RWPE1 (cell line): ENCODE measurements around the gene RABGAP1.

Source experiments
- CTCF ChIA-PET: fragments of 350-600 bp; sonication (Branson Sonifier 250); formaldehyde crosslinking; extraction: SDS; loops from one replicate; lab custom pipeline; 2021; lab: Yijun Ruan, JAX
- POLR2A ChIA-PET: fragments of 400-600 bp; formaldehyde crosslinking; extraction: SDS; loops from one replicate; lab custom pipeline; 2020; ENCODE audit warnings: antibody characterized with exemption; ENCODE audit not compliant: low non-redundant PET; lab: Yijun Ruan, JAX
- DNase-seq: peaks from one replicate; pipeline ENCODE4 v3.0.0; 2012; ENCODE audit warnings: low spot score
- H3K27ac ChIP-seq: fragments of 450-650 bp; 2 replicates; pipeline ENCODE4 v1.5.1; 2017
- TF ChIP-seq, protein P1 (sequence below): fragments of 450-650 bp; conservative IDR thresholded peaks from 2 replicates; pipeline ENCODE4 v1.5.1; 2017; ENCODE audit warnings: low read depth, mild to moderate bottlenecking

RABGAP1 gene

DNA sequence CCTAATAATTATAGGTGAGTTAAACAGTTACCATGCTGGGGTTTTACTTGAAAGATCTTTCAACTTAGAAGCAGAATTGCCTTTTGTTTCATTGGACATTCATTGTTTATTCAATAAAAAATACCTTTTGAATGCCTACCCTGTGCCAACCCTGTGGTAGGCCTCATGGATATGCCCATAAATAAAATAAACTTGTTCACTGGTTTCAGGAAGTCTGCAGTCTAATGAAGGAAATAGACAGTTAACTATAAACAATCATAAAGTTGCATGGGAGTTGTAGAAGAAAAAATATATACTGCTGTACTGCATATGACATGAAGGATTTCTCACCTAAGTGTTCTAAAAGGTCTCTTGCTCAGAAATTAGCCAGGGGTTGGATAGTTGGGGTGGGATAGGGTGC, 87.3 kb downstream of the RABGAP1 start:
- POLR2A ChIA-PET: no interaction called here
- TF ChIP-seq, protein P1, sequence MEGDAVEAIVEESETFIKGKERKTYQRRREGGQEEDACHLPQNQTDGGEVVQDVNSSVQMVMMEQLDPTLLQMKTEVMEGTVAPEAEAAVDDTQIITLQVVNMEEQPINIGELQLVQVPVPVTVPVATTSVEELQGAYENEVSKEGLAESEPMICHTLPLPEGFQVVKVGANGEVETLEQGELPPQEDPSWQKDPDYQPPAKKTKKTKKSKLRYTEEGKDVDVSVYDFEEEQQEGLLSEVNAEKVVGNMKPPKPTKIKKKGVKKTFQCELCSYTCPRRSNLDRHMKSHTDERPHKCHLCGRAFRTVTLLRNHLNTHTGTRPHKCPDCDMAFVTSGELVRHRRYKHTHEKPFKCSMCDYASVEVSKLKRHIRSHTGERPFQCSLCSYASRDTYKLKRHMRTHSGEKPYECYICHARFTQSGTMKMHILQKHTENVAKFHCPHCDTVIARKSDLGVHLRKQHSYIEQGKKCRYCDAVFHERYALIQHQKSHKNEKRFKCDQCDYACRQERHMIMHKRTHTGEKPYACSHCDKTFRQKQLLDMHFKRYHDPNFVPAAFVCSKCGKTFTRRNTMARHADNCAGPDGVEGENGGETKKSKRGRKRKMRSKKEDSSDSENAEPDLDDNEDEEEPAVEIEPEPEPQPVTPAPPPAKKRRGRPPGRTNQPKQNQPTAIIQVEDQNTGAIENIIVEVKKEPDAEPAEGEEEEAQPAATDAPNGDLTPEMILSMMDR: no peak
- no peak for DNase-seq
- H3K27ac ChIP-seq: no peak overlapping the region
- CTCF ChIA-PET: no interaction called here

DNA sequence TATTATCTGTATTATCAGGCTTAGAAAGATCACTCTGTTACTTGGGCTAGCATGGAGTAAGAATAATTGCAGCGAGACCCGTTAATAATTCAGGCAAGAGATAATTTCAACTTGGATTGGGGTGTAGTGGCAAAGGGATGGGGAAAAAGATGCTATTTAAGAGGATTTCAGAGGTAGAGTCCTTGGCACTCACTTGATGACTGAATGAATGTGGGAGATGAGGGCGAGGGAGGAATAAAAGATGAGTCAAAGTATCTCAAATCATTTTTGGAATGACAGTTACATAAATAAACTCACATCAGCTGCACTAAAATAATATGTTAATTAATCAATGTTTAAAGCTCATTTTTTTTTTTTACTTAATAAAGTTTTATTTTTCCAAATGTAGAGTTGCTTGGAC, 88.2 kb downstream of the RABGAP1 start:
- POLR2A ChIA-PET: no interaction called here
- CTCF ChIA-PET: interaction anchor here (0.6 kb wide), 1 partner anchor 924 kb away, joined by 3 read pairs; no protein-coding TSS in a partner anchor
- H3K27ac ChIP-seq: no peak overlapping the region

DNA sequence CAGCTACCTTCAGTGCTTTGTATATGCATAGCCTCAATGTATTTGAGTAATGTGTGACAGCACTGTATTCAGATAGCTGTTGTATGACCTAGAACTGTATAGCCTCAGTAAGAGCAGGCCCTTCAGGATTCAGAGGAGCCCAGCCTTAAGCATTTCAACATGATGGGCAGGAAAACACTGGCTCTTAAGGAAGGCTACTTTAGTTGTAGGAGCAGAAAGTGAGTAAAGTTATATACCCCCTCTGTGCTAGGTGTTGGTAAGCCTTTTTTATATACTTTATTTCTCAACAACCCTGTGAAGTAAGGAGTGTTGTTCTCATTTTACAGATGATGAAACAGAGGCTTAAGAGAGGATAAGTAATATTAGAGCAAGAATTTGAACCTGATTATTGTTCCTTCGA, 91.1 kb downstream of the RABGAP1 start:
- ChIA-PET CTCF (interaction anchor here (0.6 kb wide), 1 partner anchor 781 kb away, joined by 3 read pairs; no protein-coding TSS in a partner anchor), POLR2A (no interaction called here)
- H3K27ac ChIP-seq: no peak overlapping the region
- TF ChIP-seq, protein P1: no peak
- DNase-seq: no peak

More for the DNA sequence above, 88.2 kb downstream of the RABGAP1 start:
- DNase-seq: no peak
- TF ChIP-seq, protein P1: no peak

DNA sequence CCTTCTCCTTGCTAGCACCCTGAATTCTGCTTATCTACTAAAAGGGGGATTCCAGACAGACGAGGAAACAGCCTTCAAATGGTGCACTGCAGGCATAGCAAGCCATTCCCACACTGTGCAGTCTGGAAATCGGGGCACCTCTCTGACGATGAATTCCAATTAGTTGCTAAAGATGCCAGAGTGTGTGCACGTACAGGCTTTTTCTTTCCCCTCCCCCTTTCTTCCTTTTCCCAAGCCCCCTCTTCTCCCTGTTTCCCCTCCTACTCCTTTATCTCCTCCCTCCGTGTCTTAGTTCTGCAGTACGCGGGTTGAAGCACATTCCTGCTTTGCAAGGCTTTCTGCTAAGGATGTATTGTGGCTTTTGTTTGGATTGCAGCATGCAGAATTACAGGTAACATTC, 92.5 kb downstream of the RABGAP1 start, which contains the start of gene GPR21:
GPR21 (plus strand) TSS at position 316 of the 400 bp plus-strand sequence. CDS start 900 bp downstream, outside the sequence.
- ChIA-PET POLR2A (no interaction called here), CTCF (no interaction called here)
- TF ChIP-seq, protein P1: no peak

DNA sequence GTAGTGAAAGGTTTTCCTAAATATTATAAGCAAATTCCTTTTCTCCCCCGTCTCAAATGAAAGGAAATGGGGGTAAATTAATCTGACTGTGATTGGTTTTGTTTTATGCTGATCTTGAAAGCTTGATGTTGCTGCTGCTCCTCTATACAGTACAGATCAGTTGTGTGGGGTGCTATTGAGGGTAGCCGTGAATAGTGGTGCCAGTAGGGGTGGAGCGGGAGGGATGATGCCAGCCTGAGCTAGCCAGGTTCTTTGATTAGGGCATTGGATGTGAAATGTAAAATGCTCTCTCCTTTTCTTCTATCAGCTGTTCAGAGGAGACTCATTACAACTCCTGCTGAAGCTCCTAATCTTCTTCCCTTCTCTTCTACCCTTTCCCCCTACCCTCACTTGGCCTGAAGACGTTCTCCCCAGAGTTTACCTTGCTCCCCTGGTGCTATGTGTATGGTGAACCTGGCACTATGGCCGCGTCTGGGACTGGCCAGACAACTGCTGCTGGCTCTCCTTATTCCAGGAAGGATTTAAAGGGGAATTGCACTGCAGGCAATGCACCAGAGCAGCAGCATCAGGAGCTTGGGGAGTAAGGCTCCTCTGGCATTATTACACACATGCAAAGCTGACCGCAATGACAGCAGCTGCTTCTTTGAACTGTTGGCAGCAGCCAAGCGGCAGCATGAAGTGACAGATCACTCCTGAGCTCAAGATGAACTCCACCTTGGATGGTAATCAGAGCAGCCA, 93.2 kb downstream of the RABGAP1 start:
- ChIA-PET POLR2A (no interaction called here), CTCF (interaction anchor here (0.6 kb wide), 2 partner anchors 40 to 673 kb away, joined by 3 to 4 read pairs; no protein-coding TSS in a partner anchor)
- no peak for DNase-seq
- H3K27ac ChIP-seq: no peak overlapping the region
- TF ChIP-seq, protein P1: no peak

More for the DNA sequence above, 92.5 kb downstream of the RABGAP1 start, which contains the start of gene GPR21:
- no peak within 1 kb of the TSS for H3K27ac ChIP-seq
- DNase-seq: no peak

DNA sequence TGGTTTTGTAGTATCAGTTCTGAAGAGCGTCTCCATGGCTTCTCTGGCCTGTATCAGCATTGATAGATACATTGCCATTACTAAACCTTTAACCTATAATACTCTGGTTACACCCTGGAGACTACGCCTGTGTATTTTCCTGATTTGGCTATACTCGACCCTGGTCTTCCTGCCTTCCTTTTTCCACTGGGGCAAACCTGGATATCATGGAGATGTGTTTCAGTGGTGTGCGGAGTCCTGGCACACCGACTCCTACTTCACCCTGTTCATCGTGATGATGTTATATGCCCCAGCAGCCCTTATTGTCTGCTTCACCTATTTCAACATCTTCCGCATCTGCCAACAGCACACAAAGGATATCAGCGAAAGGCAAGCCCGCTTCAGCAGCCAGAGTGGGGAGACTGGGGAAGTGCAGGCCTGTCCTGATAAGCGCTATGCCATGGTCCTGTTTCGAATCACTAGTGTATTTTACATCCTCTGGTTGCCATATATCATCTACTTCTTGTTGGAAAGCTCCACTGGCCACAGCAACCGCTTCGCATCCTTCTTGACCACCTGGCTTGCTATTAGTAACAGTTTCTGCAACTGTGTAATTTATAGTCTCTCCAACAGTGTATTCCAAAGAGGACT, 94.2 kb downstream of the RABGAP1 start:
- POLR2A ChIA-PET: no interaction called here
- CTCF ChIA-PET: interaction anchor here (0.6 kb wide), 1 partner anchor 674 kb away, joined by 4 read pairs; no protein-coding TSS in a partner anchor
- no peak for DNase-seq
- TF ChIP-seq, protein P1: no peak
- H3K27ac ChIP-seq: no peak overlapping the region
